GM23248 (cell line): ENCODE measurements around the gene PHLDB2. TPM values are rescaled to one million over a fixed set of nuclear protein-coding genes. Genes with fewer than 3 reads are reported as not detected.

Experiments used
- DNase-seq: peaks from one replicate; pipeline ENCODE4 v3.0.0-alpha.2; 2015
- H2AFZ ChIP-seq: fragments of 200-600 bp; sonication (generic); 2 replicates; pipeline ENCODE4 v1.6.1; 2016; ENCODE audit warnings: antibody characterized with exemption
- H3F3A ChIP-seq: fragments of 200-600 bp; sonication (generic); 2 replicates; pipeline ENCODE4 v1.6.1; 2016; ENCODE audit warnings: mild to moderate bottlenecking, antibody characterized with exemption, mixed run types; ENCODE audit not compliant: insufficient read depth
- H3K27ac ChIP-seq: fragments of 200-600 bp; sonication (generic); 2 replicates; pipeline ENCODE4 v1.5.1; 2016; ENCODE audit warnings: mild to moderate bottlenecking
- H3K27me3 ChIP-seq: fragments of 200-600 bp; sonication (generic); replicated peaks from 2 replicates; pipeline ENCODE4 v1.6.1; 2016; ENCODE audit warnings: mild to moderate bottlenecking; ENCODE audit not compliant: insufficient read depth
- H3K36me3 ChIP-seq: fragments of 200-600 bp; sonication (generic); 2 replicates; pipeline ENCODE4 v1.6.1; 2016; ENCODE audit warnings: low read depth, mild to moderate bottlenecking
- H3K4me1 ChIP-seq: fragments of 200-600 bp; sonication (generic); 2 replicates; pipeline ENCODE4 v1.6.1; 2016; ENCODE audit warnings: mild to moderate bottlenecking; ENCODE audit not compliant: insufficient read depth
- H3K4me2 ChIP-seq: fragments of 200-600 bp; sonication (generic); one replicate; pipeline ENCODE4 v1.6.1; 2016; ENCODE audit warnings: mild to moderate bottlenecking; ENCODE audit not compliant: unreplicated experiment
- H3K4me3 ChIP-seq: fragments of 200-600 bp; sonication (generic); 2 replicates; pipeline ENCODE4 v1.5.1; 2016; ENCODE audit warnings: mild to moderate bottlenecking
- H3K79me2 ChIP-seq: fragments of 200-600 bp; sonication (generic); 2 replicates; pipeline ENCODE4 v1.6.1; 2016; ENCODE audit warnings: mild to moderate bottlenecking; ENCODE audit not compliant: insufficient read depth
- H3K9ac ChIP-seq: fragments of 200-600 bp; sonication (generic); 2 replicates; pipeline ENCODE4 v1.6.1; 2016; ENCODE audit warnings: mild to moderate bottlenecking
- H3K9me2 ChIP-seq: fragments of 200-600 bp; sonication (generic); 2 replicates; pipeline ENCODE4 v1.6.1; 2016; ENCODE audit warnings: mixed run types, mild to moderate bottlenecking, moderate library complexity; ENCODE audit not compliant: insufficient read depth
- H3K9me3 ChIP-seq: fragments of 200-600 bp; sonication (generic); one replicate; pipeline ENCODE4 v1.6.1; 2017; ENCODE audit warnings: low read depth
- H4K20me1 ChIP-seq: fragments of 200-600 bp; sonication (generic); 2 replicates; pipeline ENCODE4 v1.6.0; 2016; ENCODE audit not compliant: insufficient read depth
- EZH2 ChIP-seq: fragments of 200-600 bp; sonication (generic); IDR thresholded peaks from 2 replicates; pipeline ENCODE4 v1.6.1; 2018; ENCODE audit warnings: antibody characterized with exemption, mild to moderate bottlenecking; ENCODE audit not compliant: insufficient read depth, poor library complexity, severe bottlenecking
- EZH2phosphoT487 ChIP-seq: fragments of 200-600 bp; sonication (generic); IDR thresholded peaks from 2 replicates; pipeline ENCODE4 v1.6.1; 2018; ENCODE audit warnings: antibody characterized with exemption, moderate library complexity, mild to moderate bottlenecking, low read depth; ENCODE audit not compliant: insufficient read depth
- WGBS, 2 experiments: methylation state at CpG; one replicate each; pipeline ENCODE4 v1.1.6; 2015 to 2017; ENCODE audit warnings: low lambda C conversion rate in 2 of 2, low coverage in 1 of 2; ENCODE audit errors: missing lambda C conversion rate in 2 of 2; 5-methylcytosine and 5-hydroxymethylcytosine counted together
- in situ Hi-C: fragments of 300-500 bp; cut with MboI; formaldehyde crosslinking; loops from 2 replicates; pipeline ENCODE4 v1.15.0; 2020
- polyA plus RNA-seq: library from polyadenylated mRNA; unstranded; fragments of >200 nt; fragmentation: Nextera tagmentation; extraction: Ambion mirVana; gene quantifications from 2 replicates; pipeline ENCODE4 v1.2.1, GENCODE V29; 2016
- total RNA-seq: library from RNA; depleted of rRNA; stranded (reverse); fragments of >200 nt; shearing (Covaris generic); gene quantifications from 2 replicates; pipeline ENCODE4 v1.2.3, GENCODE V29; 2014; rRNA removed

Gene PHLDB2
- total and polyA plus RNA-seq, 2 experiments from 2014 or later: 55.6 to 60.6 TPM

DNA sequence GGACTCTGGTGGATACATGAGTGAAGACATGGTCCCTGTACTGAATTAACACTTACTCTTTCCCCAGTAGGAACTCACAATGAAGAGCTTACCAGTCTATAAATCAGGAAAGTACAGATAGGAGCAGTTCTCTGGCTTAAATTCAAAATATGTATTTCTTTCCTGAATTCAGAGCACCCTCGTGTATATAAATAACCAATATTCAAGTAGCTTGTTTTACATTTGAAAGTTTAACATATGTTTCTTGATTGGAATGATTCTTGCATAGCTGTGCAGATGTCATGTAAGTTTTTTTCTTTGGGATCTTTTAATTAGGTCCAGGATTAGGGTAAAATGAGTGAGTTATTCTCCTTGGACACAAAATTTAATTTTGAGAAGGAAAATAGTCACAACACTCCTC, 160.7 kb downstream of the PHLDB2 start:
- Histone ChIP-seq H3K9me2 (no peaks in the 10 kb centered on the region), H3K4me2 (no peak overlapping the region), H2AFZ (no peak overlapping the region), H3K27ac (no peak overlapping the region), H3K9me3 (no peaks in the 10 kb centered on the region), H3F3A (no peaks in the 10 kb centered on the region), H3K9ac (no peak overlapping the region), H3K4me3 (no peak overlapping the region), H4K20me1 (no peaks in the 10 kb centered on the region), H3K79me2 (no peaks in the 10 kb centered on the region), H3K27me3 (no peaks in the 10 kb centered on the region), H3K36me3 (no peaks in the 10 kb centered on the region), H3K4me1 (no peaks in the 10 kb centered on the region)
- in situ Hi-C loops: no loop called here
- WGBS, 2 experiments: 32 to 33% methylated on average over 1 of the region's 1 CpG
- TF ChIP-seq EZH2 (no peak), EZH2phosphoT487 (no peak)
- no peak for DNase-seq

- Histone ChIP-seq H3K4me2 (no peak overlapping the region), H3F3A (no peaks in the 10 kb centered on the region), H2AFZ (no peak overlapping the region), H3K36me3 (no peaks in the 10 kb centered on the region), H3K79me2 (no peaks in the 10 kb centered on the region), H3K9ac (no peak overlapping the region), H3K27me3 (no peaks in the 10 kb centered on the region), H3K4me1 (no peaks in the 10 kb centered on the region), H4K20me1 (no peaks in the 10 kb centered on the region), H3K9me3 (no peaks in the 10 kb centered on the region), H3K27ac (no peak overlapping the region), H3K4me3 (no peak overlapping the region), H3K9me2 (no peaks in the 10 kb centered on the region)
- in situ Hi-C loops: no loop called here
- WGBS, 2 experiments: 80 to 92% methylated on average over 1 of the region's 1 CpG
- DNase-seq: no peak
- TF ChIP-seq EZH2: no peak
- no peak for TF ChIP-seq EZH2phosphoT487
These were observed 161.6 kb downstream of the PHLDB2 start for GRCh38 chr3:112020674-112021085.

Other genes with a start within 250 kb of the PHLDB2 start
- 0.38 and 0.54 TPM in 2 replicates for gene PLCXD2, start 184.6 kb upstream of the PHLDB2 start, total RNA-seq
- 0.11 TPM in 1 of 2 replicates, not detected in the other for gene PLCXD2, start 184.6 kb upstream of the PHLDB2 start, polyA plus RNA-seq
- gene ABHD10, start 119.8 kb downstream of the PHLDB2 start, total RNA-seq: 20.9 and 26.4 TPM in 2 replicates
- gene ABHD10, start 119.8 kb downstream of the PHLDB2 start, polyA plus RNA-seq: 25.4 and 26.5 TPM in 2 replicates
- 1.3 TPM in 1 of 2 replicates, not detected in the other for gene TAGLN3, start 139.7 kb downstream of the PHLDB2 start, total RNA-seq
- 0.48 and 0.61 TPM in 2 replicates for gene TAGLN3, start 139.7 kb downstream of the PHLDB2 start, polyA plus RNA-seq
- gene TMPRSS7, start 175.5 kb downstream of the PHLDB2 start, total RNA-seq: not detected in 2 replicates
- not detected in 2 replicates for gene TMPRSS7, start 175.5 kb downstream of the PHLDB2 start, polyA plus RNA-seq
- 1.3 and 3.5 TPM in 2 replicates for gene C3orf52, start 227.1 kb downstream of the PHLDB2 start, total RNA-seq
- 1.6 and 1.9 TPM in 2 replicates for gene C3orf52, start 227.1 kb downstream of the PHLDB2 start, polyA plus RNA-seq